ENCODE results near the gene ZSCAN5A. TPM values are rescaled to one million over a fixed set of nuclear protein-coding genes. Genes with fewer than 3 reads are reported as not detected.

The ZSCAN5A gene
- total and polyA plus RNA-seq, 2 donors (not counting 1 experiment from before 2014, with no cell fraction given): 5.5 to 6.3 TPM

- no peaks in the 10 kb centered on the region for H4K20me1 ChIP-seq (ENCODE audit: control insufficient read depth, extremely low read depth, insufficient read depth, low read length)
- TF ChIP-seq CTCF (conservative IDR thresholded peaks at IDR 0.05 in 1 of 2, IDR thresholded peaks at IDR 0.05 in 1 of 2; ENCODE audit: low read depth in 1 of 2, low read length in 2 of 2) (no peak), EZH2 (IDR thresholded peaks at IDR 0.05; ENCODE audit: low read length, missing control alignments) (no peak)
These were observed 9.8 kb upstream of the ZSCAN5A start for GRCh38 chr19:56324436-56324835.

GRCh38 chr19:56321989-56322440 lies 7.4 kb upstream of the ZSCAN5A start:
- H3K4me2 ChIP-seq (ENCODE audit: extremely low read depth, insufficient read depth, low read length): no peak overlapping the region
- no peaks in the 10 kb centered on the region for H3K27me3 ChIP-seq (ENCODE audit: control insufficient read depth, insufficient read depth, low read length)
- H3K27ac ChIP-seq (ENCODE audit: insufficient read depth, low read length): no peak overlapping the region
- no peaks in the 10 kb centered on the region for H4K20me1 ChIP-seq (ENCODE audit: control insufficient read depth, extremely low read depth, insufficient read depth, low read length)
- H3K9ac ChIP-seq (ENCODE audit: insufficient read depth, low read length): no peak overlapping the region
- no peak overlapping the region for H3K4me3 ChIP-seq (replicated peaks in 1 of 4; ENCODE audit: control extremely low read depth in 1 of 4, insufficient read depth in 1 of 4, low read depth in 3 of 4, low read length in 4 of 4)
- no peak overlapping the region for H2AFZ ChIP-seq (ENCODE audit: low read length)
- no peaks in the 10 kb centered on the region for H3K79me2 ChIP-seq (ENCODE audit: control insufficient read depth, insufficient read depth, low read length)
- no peaks in the 10 kb centered on the region for H3K9me3 ChIP-seq (ENCODE audit: control insufficient read depth, insufficient read depth, low read depth, low read length)
- no peaks in the 10 kb centered on the region for H3K36me3 ChIP-seq (ENCODE audit: control insufficient read depth, insufficient read depth, low read length)
- no peak for DNase-seq (ENCODE audit: low read depth in 2 of 2)
- TF ChIP-seq EZH2 (IDR thresholded peaks at IDR 0.05; ENCODE audit: low read length, missing control alignments) (no peak), CTCF (conservative IDR thresholded peaks at IDR 0.05 in 1 of 2, IDR thresholded peaks at IDR 0.05 in 1 of 2; ENCODE audit: low read depth in 1 of 2, low read length in 2 of 2) (no peak)
- H3K4me1 ChIP-seq (ENCODE audit: control insufficient read depth, extremely low read depth, insufficient read depth, low read length): no peaks in the 10 kb centered on the region

More at GRCh38 chr19:56324436-56324835, 9.8 kb upstream of the ZSCAN5A start:
- Histone ChIP-seq H3K4me2 (ENCODE audit: extremely low read depth, insufficient read depth, low read length) (no peak overlapping the region), H3K36me3 (ENCODE audit: control insufficient read depth, insufficient read depth, low read length) (no peaks in the 10 kb centered on the region), H3K27me3 (ENCODE audit: control insufficient read depth, insufficient read depth, low read length) (no peaks in the 10 kb centered on the region), H3K27ac (ENCODE audit: insufficient read depth, low read length) (no peak overlapping the region), H3K79me2 (ENCODE audit: control insufficient read depth, insufficient read depth, low read length) (no peaks in the 10 kb centered on the region), H3K4me3 (replicated peaks in 1 of 4; ENCODE audit: control extremely low read depth in 1 of 4, insufficient read depth in 1 of 4, low read depth in 3 of 4, low read length in 4 of 4) (no peak overlapping the region), H2AFZ (ENCODE audit: low read length) (no peak overlapping the region), H3K9ac (ENCODE audit: insufficient read depth, low read length) (no peak overlapping the region), H3K9me3 (ENCODE audit: control insufficient read depth, insufficient read depth, low read depth, low read length) (no peaks in the 10 kb centered on the region), H3K4me1 (ENCODE audit: control insufficient read depth, extremely low read depth, insufficient read depth, low read length) (no peaks in the 10 kb centered on the region)
- DNase-seq (ENCODE audit: low read depth in 2 of 2): no peak

GRCh38 chr19:56321254-56321988 lies 6.8 kb upstream of the ZSCAN5A start:
- no peak for TF ChIP-seq EZH2 (IDR thresholded peaks at IDR 0.05; ENCODE audit: low read length, missing control alignments)
- Histone ChIP-seq H3K4me2 (ENCODE audit: extremely low read depth, insufficient read depth, low read length) (no peak overlapping the region), H3K79me2 (ENCODE audit: control insufficient read depth, insufficient read depth, low read length) (no peaks in the 10 kb centered on the region), H3K4me3 (replicated peaks in 1 of 4; ENCODE audit: control extremely low read depth in 1 of 4, insufficient read depth in 1 of 4, low read depth in 3 of 4, low read length in 4 of 4) (no peak overlapping the region), H4K20me1 (ENCODE audit: control insufficient read depth, extremely low read depth, insufficient read depth, low read length) (no peaks in the 10 kb centered on the region), H3K9ac (ENCODE audit: insufficient read depth, low read length) (no peak overlapping the region), H3K27ac (ENCODE audit: insufficient read depth, low read length) (no peak overlapping the region), H3K27me3 (ENCODE audit: control insufficient read depth, insufficient read depth, low read length) (no peaks in the 10 kb centered on the region), H3K9me3 (ENCODE audit: control insufficient read depth, insufficient read depth, low read depth, low read length) (no peaks in the 10 kb centered on the region), H2AFZ (ENCODE audit: low read length) (no peak overlapping the region), H3K36me3 (ENCODE audit: control insufficient read depth, insufficient read depth, low read length) (no peaks in the 10 kb centered on the region), H3K4me1 (ENCODE audit: control insufficient read depth, extremely low read depth, insufficient read depth, low read length) (no peaks in the 10 kb centered on the region)
- no peak for DNase-seq (ENCODE audit: low read depth in 2 of 2)
